Cardiac muscle cell (in vitro differentiated cells and primary cell): ENCODE measurements around the gene ITPRIP. TPM values are rescaled to one million over a fixed set of nuclear protein-coding genes. Genes with fewer than 3 reads are reported as not detected.

Experiments
- DNase-seq, 2 donors: peaks; one replicate each; pipeline versions ENCODE4 v3.0.0 to v3.0.0-alpha.2; 2010 to 2017; ENCODE audit warnings: low read depth in 1 of 2, low spot score in 1 of 2
- H3K27ac ChIP-seq: fragments of 200-600 bp; sonication (generic); 2 replicates; pipeline ENCODE4 v1.5.1; 2016
- H3K27me3 ChIP-seq: fragments of 200-600 bp; sonication (generic); 2 replicates; pipeline ENCODE4 v1.6.0; 2016; ENCODE audit warnings: control low read depth
- H3K36me3 ChIP-seq: fragments of 200-600 bp; sonication (generic); 2 replicates; pipeline ENCODE4 v1.5.1; 2016; ENCODE audit warnings: control low read depth
- H3K4me1 ChIP-seq: fragments of 200-600 bp; sonication (generic); 2 replicates; pipeline ENCODE4 v1.8.1; 2017; ENCODE audit warnings: low read depth, mild to moderate bottlenecking, mixed run types
- H3K4me3 ChIP-seq: fragments of 200-600 bp; sonication (generic); 2 replicates; pipeline ENCODE4 v1.5.1; 2016; ENCODE audit warnings: mild to moderate bottlenecking
- H3K9me3 ChIP-seq: fragments of 200-600 bp; sonication (generic); 2 replicates; pipeline ENCODE4 v1.5.1; 2017; ENCODE audit warnings: low read depth, mild to moderate bottlenecking, control low read depth
- CTCF ChIP-seq: IDR thresholded peaks from 2 replicates; pipeline ENCODE4 v1.5.1; 2012; ENCODE audit warnings: low read depth, mild to moderate bottlenecking, low read length
- polyA plus RNA-seq: library from polyadenylated mRNA; unstranded; fragments of >200 nt; fragmentation: Nextera tagmentation; extraction: Ambion mirVana; gene quantifications from 2 replicates; pipeline ENCODE4 v1.2.1, GENCODE V29; 2016
- total RNA-seq: library from RNA; depleted of rRNA; stranded (reverse); fragments of >200 nt; gene quantifications from 2 replicates; pipeline ENCODE4 v1.2.3, GENCODE V29; 2016

ITPRIP gene
- total and polyA plus RNA-seq, 2 experiments from 2014 or later, result 19.0 to 20.1 TPM

- Histone ChIP-seq H3K36me3 (no peaks in the 10 kb centered on the region), H3K27me3 (no peaks in the 10 kb centered on the region), H3K9me3 (no peaks in the 10 kb centered on the region), H3K4me1 (no peaks in the 10 kb centered on the region), H3K4me3 (no peak overlapping the region), H3K27ac (no peak overlapping the region)
- TF ChIP-seq CTCF, result no peak
- no peak for DNase-seq
Measured at GRCh38 chr10:104351919-104352318, 13.7 kb upstream of the ITPRIP start.

- no peak overlapping the region for H3K27ac ChIP-seq
- H3K27me3 ChIP-seq, result no peaks in the 10 kb centered on the region
- peak in 1 of 2 donors; percentile 52 for DNase-seq
Measured at GRCh38 chr10:104351061-104351702, 12.9 kb upstream of the ITPRIP start.

GRCh38 chr10:104350127-104350635, 11.9 kb upstream of the ITPRIP start:
- no peaks in the 10 kb centered on the region for H3K9me3 ChIP-seq
- no peak overlapping the region for H3K27ac ChIP-seq
- no peaks in the 10 kb centered on the region for H3K36me3 ChIP-seq
- DNase-seq, result peak; percentile 68 to 83
- H3K4me1 ChIP-seq, result no peaks in the 10 kb centered on the region
- TF ChIP-seq CTCF, result peak; percentile 62
- H3K4me3 ChIP-seq, result no peak overlapping the region
- H3K27me3 ChIP-seq, result no peaks in the 10 kb centered on the region

More at GRCh38 chr10:104351061-104351702, 12.9 kb upstream of the ITPRIP start:
- H3K9me3 ChIP-seq, result no peaks in the 10 kb centered on the region
- no peak overlapping the region for H3K4me3 ChIP-seq
- no peak for TF ChIP-seq CTCF
- no peaks in the 10 kb centered on the region for H3K4me1 ChIP-seq
- H3K36me3 ChIP-seq, result no peaks in the 10 kb centered on the region

- Histone ChIP-seq H3K36me3 (no peaks in the 10 kb centered on the region), H3K27me3 (no peaks in the 10 kb centered on the region), H3K9me3 (no peaks in the 10 kb centered on the region), H3K27ac (no peak overlapping the region), H3K4me1 (no peaks in the 10 kb centered on the region), H3K4me3 (no peak overlapping the region)
- peak in 1 of 2 donors; percentile 81 for DNase-seq
- no peak for TF ChIP-seq CTCF
Measured at GRCh38 chr10:104349623-104350126, 11.4 kb upstream of the ITPRIP start.

- Histone ChIP-seq H3K9me3 (no peaks in the 10 kb centered on the region), H3K27ac (no peak overlapping the region), H3K4me1 (no peaks in the 10 kb centered on the region), H3K4me3 (no peak overlapping the region), H3K36me3 (no peaks in the 10 kb centered on the region), H3K27me3 (no peaks in the 10 kb centered on the region)
- no peak for DNase-seq
- no peak for TF ChIP-seq CTCF
Measured at GRCh38 chr10:104348601-104349000, 10.3 kb upstream of the ITPRIP start.
